Ectodermal cell (in vitro differentiated cells): ENCODE data around the gene RIBC1.
A peak's percentile ranks its signal among the peaks of the same experiment; 100 is the strongest.

Source experiments
- H3K27ac ChIP-seq: 2 replicates; pipeline ENCODE4 v1.7.0; 2013; ENCODE audit warnings: mild to moderate bottlenecking, low read depth, low read length; ENCODE audit not compliant: insufficient read depth, poor library complexity, severe bottlenecking
- H3K27me3 ChIP-seq: 2 replicates; pipeline ENCODE4 v1.7.0; 2013; ENCODE audit warnings: mild to moderate bottlenecking, low read length; ENCODE audit not compliant: insufficient read depth, control insufficient read depth, poor library complexity, severe bottlenecking
- H3K36me3 ChIP-seq: one replicate; pipeline ENCODE4 v1.7.0; 2013; ENCODE audit warnings: low read length; ENCODE audit not compliant: control insufficient read depth, insufficient read depth
- H3K4me1 ChIP-seq: one replicate; pipeline ENCODE4 v1.7.0; 2013; ENCODE audit warnings: low read length; ENCODE audit not compliant: control insufficient read depth, insufficient read depth
- H3K4me3 ChIP-seq: 2 replicates; pipeline ENCODE4 v1.7.0; 2013; ENCODE audit warnings: low read depth, low read length, control low read depth; ENCODE audit not compliant: insufficient read depth
- H3K9me3 ChIP-seq: 2 replicates; pipeline ENCODE4 v1.7.0; 2013; ENCODE audit warnings: mild to moderate bottlenecking, low read length, moderate library complexity; ENCODE audit not compliant: control insufficient read depth
- WGBS, 2 experiments: methylation state at CpG; one replicate each; pipeline ENCODE4 v1.1.7; 2013; ENCODE audit warnings: missing lambda C conversion rate in 2 of 2; 5-methylcytosine and 5-hydroxymethylcytosine counted together

The RIBC1 gene

DNA sequence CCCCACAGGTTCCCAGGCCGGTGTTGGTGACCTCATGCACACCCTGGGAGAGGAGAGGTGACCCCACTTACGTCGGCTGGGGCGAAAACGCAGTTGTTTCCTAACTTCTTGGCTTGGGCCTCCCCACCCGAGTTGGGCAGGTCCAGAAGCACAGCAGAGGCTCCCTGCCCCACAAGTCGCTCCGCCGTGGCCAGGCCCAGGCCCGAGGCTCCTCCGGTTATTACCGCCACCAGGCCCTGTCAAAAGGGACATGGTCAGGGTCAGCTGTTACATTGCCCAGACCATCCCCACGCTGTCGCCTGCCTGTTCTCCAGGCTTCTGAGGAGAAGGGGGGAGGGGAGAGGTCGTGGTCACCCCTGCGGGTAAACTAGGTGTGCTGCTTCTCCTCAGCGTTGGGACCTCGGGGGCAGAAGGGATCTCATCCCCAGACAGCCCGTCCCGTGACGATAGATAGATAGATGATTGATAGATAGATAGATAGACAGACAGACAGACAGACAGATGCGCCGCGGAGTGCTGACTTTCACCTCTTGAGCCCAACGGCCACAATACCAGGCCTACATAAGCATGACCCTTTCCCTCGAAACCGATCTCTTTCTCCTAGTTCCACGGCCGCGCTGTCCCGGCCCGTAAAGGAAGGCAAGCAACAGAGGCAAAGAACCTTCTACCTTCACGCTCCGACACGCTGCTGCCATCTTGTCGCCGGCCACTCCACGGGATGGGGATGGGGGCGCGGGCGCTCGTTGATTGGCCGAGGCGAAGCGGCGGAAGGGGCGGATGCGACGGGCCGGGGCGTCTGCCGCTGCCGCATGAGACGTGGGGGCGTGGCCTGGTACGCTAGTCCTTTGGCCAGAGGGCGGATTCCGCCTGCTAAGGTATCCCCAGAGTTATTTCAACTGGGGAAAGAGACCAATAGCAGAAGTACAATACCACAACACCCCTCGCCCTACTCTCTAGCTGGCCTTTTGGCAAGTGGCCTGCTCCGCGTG lies 11.3 kb downstream of the RIBC1 start, which contains the start of gene HSD17B10:
HSD17B10 (minus strand) TSS at position 720 of the 989 bp plus-strand sequence; CDS start at position 695, 25 bp downstream.
- peaks cover 3% of the 10 kb centered on the region for H3K27me3 ChIP-seq
- no peaks in the 10 kb centered on the region for H3K9me3 ChIP-seq
- no peaks in the 10 kb centered on the region for H3K4me1 ChIP-seq
- no peak within 1 kb of the TSS for H3K27ac ChIP-seq
- 6% methylated on average over 58 to 60 of the region's 61 CpGs for WGBS, 2 experiments
- no peaks in the 10 kb centered on the region for H3K36me3 ChIP-seq
- H3K4me3 ChIP-seq = peak within 1 kb of the TSS; percentile 68

DNA sequence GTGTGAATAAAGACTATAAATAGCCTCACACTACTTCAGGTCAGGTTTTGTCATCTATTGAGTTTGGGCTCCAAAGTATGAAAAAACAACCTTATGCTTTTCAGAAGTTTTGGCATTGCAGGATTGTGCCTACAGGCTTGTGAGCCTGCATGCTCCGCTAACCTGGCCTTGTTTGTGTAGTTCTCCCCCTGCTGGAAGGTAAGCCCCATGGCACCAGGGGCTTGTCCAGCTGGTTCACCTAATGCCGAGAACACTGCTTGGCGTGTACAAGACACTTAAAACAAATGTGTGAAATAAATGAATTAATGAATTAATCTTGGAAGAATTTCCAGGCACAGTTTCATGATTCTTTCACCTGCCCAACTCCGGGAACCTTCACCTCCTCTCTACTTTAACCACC lies 13.3 kb downstream of the RIBC1 start:
- Histone ChIP-seq H3K27me3 (peaks cover 20% of the 10 kb centered on the region), H3K36me3 (no peaks in the 10 kb centered on the region), H3K4me3 (no peak overlapping the region), H3K9me3 (no peaks in the 10 kb centered on the region), H3K4me1 (no peaks in the 10 kb centered on the region), H3K27ac (no peak overlapping the region)
- WGBS, 2 experiments = 2 to 30% methylated on average over 2 to 4 of the region's 4 CpGs

DNA sequence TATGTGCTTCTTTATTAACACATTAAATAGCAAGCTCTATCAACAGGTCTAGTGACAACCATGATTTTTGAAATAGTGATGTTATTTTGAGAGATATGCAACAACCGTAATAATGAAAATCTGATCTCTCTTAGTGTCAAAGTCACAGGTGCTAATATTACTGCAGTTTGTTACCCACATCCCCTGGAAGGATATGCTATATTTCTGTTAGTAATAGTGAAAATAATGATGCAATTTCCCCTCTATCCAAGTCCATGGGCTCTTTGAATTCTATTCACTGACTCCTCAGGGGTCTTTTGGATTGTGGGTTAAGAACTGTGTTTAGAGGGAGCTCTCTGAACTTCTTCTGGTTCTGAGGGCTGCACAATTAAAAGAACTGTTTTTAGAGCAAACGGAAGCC lies 14.5 kb downstream of the RIBC1 start:
- 81 to 84% methylated on average over 1 to 2 of the region's 2 CpGs for WGBS, 2 experiments
- H3K9me3 ChIP-seq = no peaks in the 10 kb centered on the region
- no peaks in the 10 kb centered on the region for H3K4me1 ChIP-seq
- peaks cover 23% of the 10 kb centered on the region for H3K27me3 ChIP-seq
- H3K4me3 ChIP-seq = no peak overlapping the region
- H3K27ac ChIP-seq = no peak overlapping the region
- H3K36me3 ChIP-seq = no peaks in the 10 kb centered on the region

DNA sequence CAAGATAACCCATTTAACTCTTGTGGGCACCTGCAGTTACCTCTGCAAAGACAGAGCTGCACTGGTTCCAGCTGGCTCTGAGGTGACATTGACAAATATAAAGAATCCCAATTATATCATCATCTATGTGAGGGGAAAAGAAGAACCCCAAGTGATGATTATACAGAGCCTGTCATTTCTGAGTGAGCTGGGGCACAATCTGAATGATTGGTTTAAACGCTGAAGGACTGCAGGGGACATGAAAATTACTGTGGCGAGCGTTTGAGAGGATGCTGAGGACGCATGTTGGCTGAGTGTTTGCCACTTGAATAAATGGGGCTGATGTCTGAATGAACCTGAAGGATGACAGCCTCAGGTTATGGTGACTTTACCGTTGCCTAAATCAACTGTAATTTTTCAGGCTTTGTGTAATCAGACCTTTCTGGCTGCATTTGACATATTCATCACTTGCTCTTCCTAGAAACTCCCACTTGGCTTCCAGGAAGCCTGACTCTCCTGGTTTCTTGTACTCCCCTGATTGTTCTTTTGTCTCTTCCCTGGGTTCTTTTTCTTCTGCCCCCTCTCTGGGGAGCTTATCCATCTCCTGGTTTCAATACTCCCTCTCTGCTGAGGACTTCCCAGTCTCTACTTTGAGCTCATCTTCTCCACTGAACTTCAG lies 15.6 kb downstream of the RIBC1 start:
- WGBS, 2 experiments = 72 to 81% methylated on average over 5 of the region's 5 CpGs
- Histone ChIP-seq H3K4me1 (no peaks in the 10 kb centered on the region), H3K9me3 (no peaks in the 10 kb centered on the region), H3K27me3 (peaks cover 23% of the 10 kb centered on the region), H3K4me3 (no peak overlapping the region), H3K27ac (no peak overlapping the region), H3K36me3 (no peaks in the 10 kb centered on the region)

DNA sequence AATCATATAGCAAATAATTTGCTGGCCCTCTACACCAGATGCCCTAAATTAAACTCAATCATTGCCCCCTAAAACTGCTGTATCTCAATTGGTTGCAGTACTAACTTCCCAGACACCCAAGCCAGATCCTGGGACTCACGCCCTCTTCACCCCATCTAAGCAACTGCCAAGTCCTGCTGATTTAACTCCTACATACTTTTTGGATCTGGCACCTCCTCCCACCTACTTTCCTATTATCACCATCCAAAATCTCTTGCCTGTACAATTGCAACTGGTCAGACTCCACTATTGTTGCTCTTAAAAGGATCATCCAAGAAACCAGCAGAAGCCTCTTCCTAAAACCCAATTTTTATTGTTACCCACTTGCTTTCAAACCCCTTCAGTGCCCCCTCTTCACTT lies 16.2 kb downstream of the RIBC1 start:
- no peaks in the 10 kb centered on the region for H3K36me3 ChIP-seq
- WGBS, 2 experiments = 84 to 92% methylated on average over 1 of the region's 1 CpG

DNA sequence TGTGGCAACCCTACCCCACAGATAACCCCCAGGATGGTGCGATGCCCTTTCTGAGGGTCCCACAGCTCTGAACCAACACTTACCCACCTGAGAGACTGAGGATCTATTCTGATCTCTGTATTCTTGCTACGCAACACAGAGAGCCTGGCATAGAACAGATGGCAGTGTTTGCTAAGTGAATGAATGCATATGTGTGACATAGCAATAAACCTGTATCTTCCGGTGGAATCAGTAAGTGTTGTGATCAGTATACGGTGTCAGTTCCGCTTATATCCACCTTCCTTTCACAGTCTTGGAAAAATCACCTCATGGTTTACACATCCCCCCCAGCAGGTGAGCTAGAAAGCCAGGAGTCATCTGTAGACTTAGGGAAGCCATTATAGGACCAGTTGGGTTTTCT lies 17.4 kb downstream of the RIBC1 start:
- WGBS, 2 experiments = 81 to 89% methylated on average over 3 to 5 of the region's 5 CpGs
- peaks cover 23% of the 10 kb centered on the region for H3K27me3 ChIP-seq
- H3K9me3 ChIP-seq = no peaks in the 10 kb centered on the region
- H3K4me1 ChIP-seq = no peaks in the 10 kb centered on the region
- no peak overlapping the region for H3K27ac ChIP-seq
- no peak overlapping the region for H3K4me3 ChIP-seq
- no peaks in the 10 kb centered on the region for H3K36me3 ChIP-seq

More for the DNA sequence above, 16.2 kb downstream of the RIBC1 start:
- no peak overlapping the region for H3K27ac ChIP-seq
- H3K4me1 ChIP-seq = no peaks in the 10 kb centered on the region
- no peaks in the 10 kb centered on the region for H3K9me3 ChIP-seq
- no peak overlapping the region for H3K4me3 ChIP-seq
- peaks cover 23% of the 10 kb centered on the region for H3K27me3 ChIP-seq

DNA sequence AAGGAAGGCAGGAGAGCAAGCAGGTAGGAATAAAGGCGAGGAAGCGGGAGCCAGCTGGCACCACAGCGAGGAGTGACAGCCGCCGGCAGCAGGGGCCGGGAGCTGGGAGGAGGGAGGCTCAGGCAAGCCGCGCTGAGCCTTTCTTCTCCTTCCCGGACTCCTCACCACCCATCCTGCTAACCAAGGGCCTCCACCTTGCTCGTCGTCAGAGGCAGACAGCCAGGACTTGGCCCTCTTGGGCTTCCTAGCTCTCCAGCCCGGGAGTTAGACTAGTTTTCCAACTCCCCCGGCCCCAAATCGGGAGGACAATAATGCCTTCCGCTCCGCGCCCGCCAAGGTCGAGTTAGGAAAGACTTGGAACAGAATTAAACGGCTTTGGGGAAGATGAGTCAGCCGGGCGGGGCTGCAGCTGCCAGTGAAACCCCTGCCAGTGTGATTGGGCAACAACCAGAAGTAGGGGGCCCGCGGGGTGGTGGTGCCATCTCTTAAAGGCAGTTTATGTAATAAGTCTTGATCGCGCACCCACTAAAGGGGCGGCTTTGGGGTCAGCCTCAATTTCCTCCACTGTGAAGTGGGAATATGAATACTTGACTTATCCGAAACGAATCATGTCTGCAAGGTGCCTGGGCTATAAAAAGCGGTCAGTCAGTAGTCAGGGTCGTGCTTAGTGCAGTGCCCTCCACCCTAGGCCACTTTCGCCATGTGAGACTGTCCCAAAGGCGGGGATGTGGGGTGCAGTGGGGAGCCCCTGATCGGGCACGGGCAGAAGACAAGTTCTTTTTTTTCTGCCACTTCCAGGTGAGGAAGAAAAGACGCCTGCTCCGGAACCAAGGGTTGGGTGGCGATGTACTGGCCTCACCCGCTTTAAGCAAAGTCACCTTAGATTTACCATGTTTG lies 18.2 kb downstream of the RIBC1 start:
- Histone ChIP-seq H3K36me3 (no peaks in the 10 kb centered on the region), H3K9me3 (no peaks in the 10 kb centered on the region), H3K27ac (no peak overlapping the region), H3K4me3 (peak overlapping the region; percentile 34), H3K27me3 (peaks cover 23% of the 10 kb centered on the region), H3K4me1 (no peaks in the 10 kb centered on the region)
- 26 to 27% methylated on average over 38 to 39 of the region's 39 CpGs for WGBS, 2 experiments

DNA sequence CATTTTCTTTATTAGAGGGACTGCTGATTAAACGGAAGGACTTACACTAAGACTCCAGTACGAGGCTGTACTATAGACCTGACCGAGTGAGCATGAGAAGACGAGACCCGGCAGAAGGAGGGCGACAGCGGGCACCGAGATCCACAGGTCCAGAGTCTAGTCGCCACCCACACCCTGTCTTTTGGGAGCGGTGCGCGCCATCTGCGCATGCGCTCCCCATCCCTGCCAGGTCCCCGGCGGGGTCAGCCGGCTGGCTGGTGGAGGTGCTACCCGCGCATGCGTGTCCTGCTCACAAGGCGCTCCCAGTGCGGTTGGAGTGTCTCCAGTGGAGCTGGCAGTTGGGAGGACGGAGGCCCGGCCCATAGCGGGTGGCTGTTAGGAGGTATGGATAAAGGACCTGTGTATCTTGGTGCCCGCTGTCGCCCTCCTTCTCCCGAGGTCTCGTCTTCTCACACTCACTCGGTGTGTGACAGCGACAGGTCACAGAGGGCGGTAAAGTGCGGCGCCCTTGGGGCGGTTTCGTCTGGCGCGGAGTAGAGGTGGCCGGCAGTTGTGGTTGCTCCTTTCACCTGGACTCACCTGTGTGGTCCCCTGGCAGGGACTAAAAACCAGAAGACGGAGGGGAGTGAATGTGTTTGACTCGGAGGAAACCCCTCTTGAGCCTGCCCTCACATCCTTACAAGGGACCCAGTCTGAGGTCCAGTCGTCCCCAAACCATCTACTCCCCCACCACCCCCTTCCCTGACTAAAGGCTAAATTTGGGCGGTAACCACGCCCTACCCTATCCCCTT lies 19.1 kb downstream of the RIBC1 start:
- 16 to 23% methylated on average over 43 to 44 of the region's 44 CpGs for WGBS, 2 experiments
- H3K4me1 ChIP-seq = no peaks in the 10 kb centered on the region
- H3K27ac ChIP-seq = no peak overlapping the region
- H3K4me3 ChIP-seq = peak overlapping the region; percentile 34
- peaks cover 23% of the 10 kb centered on the region for H3K27me3 ChIP-seq
- no peaks in the 10 kb centered on the region for H3K36me3 ChIP-seq
- H3K9me3 ChIP-seq = no peaks in the 10 kb centered on the region

DNA sequence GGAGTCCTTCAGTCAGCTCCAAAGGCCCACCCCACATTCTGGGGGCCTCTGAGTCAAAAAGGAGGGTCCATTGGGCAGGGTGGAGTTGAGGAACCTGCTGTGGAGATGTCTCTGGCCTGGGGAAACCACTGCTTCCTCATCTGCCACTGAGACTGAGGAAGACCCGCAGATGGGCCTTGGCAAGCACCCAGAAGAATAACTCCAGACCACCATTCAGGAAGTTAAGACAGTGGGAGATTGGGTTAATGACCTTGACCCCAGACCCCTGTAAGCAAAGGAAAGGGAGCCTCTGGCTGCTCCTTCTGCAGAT lies 19.6 kb downstream of the RIBC1 start:
- no peaks in the 10 kb centered on the region for H3K4me1 ChIP-seq
- H3K4me3 ChIP-seq = no peak overlapping the region
- H3K27me3 ChIP-seq = peaks cover 23% of the 10 kb centered on the region
- H3K36me3 ChIP-seq = no peaks in the 10 kb centered on the region
- H3K27ac ChIP-seq = no peak overlapping the region
- WGBS, 2 experiments = 95% methylated on average over 1 of the region's 1 CpG; no CpG with 5 or more reads in 1 of the 2 experiments
- H3K9me3 ChIP-seq = no peaks in the 10 kb centered on the region
